GM12864 (cell line): ENCODE data around the gene ANKUB1.

Experiments
- DNase-seq: peaks from one replicate; pipeline ENCODE4 v3.0.0-alpha.2; 2011; ENCODE audit warnings: low read depth
- H3K4me3 ChIP-seq: 2 replicates; pipeline ENCODE4 v1.5.1; 2011; ENCODE audit warnings: mild to moderate bottlenecking, low read depth, low read length, control low read depth
- TF ChIP-seq, protein P1 (sequence below): IDR thresholded peaks from 2 replicates; pipeline ENCODE4 v1.5.1; 2011; ENCODE audit warnings: low read depth, mild to moderate bottlenecking, moderate library complexity, low read length, control low read depth, inconsistent platforms; ENCODE audit errors: missing control alignments

Gene ANKUB1

DNA sequence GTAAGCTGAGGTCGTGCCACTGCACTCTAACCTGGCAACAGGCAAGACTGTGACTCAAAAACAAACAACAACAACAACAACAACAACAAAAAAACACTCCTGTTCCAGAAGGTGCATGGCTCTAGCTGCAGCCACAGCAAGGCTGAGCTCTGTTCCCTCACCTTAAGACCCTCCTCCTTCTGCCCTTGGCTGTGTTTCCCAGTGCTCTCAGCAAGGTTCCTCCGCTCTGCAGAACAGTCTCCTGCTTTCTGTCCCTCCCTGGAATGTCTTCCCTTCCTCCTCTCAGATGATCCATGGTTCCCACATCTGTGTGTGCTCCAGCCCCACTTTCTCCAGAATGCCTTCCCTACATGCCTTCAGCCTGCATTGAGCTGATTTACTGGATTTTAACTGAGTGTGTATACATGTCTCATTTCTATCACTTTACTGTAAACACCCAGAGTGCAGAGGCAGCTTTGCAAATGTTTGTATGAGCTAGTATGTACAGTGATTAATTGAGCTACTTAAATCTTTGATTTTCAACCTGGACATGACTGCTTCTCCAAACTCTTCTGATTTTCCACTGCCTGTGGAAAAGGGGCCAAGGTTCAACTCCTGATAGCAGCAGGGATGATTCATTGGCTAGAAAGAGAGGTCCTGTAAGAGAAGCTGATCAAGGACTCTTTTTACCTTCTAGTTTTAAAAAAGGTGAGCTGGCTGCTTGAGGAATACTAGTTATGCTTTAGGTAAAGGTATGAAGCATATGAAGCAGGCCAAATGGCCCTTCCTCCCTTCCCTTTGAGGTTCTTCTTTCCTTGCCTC, 14.7 kb downstream of the ANKUB1 start:
- no peak overlapping the region for H3K4me3 ChIP-seq
- TF ChIP-seq, protein P1, sequence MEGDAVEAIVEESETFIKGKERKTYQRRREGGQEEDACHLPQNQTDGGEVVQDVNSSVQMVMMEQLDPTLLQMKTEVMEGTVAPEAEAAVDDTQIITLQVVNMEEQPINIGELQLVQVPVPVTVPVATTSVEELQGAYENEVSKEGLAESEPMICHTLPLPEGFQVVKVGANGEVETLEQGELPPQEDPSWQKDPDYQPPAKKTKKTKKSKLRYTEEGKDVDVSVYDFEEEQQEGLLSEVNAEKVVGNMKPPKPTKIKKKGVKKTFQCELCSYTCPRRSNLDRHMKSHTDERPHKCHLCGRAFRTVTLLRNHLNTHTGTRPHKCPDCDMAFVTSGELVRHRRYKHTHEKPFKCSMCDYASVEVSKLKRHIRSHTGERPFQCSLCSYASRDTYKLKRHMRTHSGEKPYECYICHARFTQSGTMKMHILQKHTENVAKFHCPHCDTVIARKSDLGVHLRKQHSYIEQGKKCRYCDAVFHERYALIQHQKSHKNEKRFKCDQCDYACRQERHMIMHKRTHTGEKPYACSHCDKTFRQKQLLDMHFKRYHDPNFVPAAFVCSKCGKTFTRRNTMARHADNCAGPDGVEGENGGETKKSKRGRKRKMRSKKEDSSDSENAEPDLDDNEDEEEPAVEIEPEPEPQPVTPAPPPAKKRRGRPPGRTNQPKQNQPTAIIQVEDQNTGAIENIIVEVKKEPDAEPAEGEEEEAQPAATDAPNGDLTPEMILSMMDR = no peak
- DNase-seq = no peak

DNA sequence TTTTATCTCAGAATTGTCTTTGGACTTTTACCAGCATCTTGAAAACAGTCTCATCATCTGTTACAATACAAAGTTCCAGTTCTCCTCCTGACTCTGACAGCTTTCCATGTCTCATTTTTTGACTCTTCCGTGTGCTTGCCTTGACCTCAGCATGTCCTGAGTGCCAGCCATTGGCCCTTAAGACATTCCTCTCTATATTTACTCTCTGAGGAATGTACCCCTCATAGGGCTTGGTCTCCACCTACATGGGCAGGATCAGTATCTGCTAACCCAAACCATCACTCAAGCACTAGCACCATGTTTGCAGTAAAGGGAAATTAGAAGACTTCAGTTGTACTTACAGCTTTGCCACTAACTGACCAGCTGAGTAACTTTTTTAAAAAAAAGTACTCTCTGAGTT, 16.2 kb downstream of the ANKUB1 start:
- H3K4me3 ChIP-seq = no peak overlapping the region
- no peak for DNase-seq
- TF ChIP-seq, protein P1 = no peak

DNA sequence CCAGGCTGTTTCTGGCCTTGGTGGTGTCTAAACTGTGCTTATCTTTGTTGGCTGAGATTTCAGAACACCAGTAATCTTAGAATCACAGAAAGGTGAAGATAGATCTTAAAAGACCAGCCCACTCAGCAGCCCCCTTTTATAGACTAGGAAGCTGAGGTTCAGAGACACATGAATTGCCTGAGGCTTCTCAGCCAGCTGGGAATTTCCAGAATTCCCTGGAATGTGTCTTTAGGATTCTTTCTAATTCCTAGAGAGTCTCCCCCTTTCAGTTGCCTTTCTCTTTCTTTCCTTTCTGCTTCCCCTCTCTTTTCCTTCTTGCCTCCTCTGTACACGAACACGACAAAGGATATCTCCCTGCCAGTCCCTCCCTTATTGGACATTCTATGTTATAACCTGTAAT, 19.5 kb downstream of the ANKUB1 start:
- TF ChIP-seq, protein P1 = no peak
- no peak for DNase-seq
- no peak overlapping the region for H3K4me3 ChIP-seq

DNA sequence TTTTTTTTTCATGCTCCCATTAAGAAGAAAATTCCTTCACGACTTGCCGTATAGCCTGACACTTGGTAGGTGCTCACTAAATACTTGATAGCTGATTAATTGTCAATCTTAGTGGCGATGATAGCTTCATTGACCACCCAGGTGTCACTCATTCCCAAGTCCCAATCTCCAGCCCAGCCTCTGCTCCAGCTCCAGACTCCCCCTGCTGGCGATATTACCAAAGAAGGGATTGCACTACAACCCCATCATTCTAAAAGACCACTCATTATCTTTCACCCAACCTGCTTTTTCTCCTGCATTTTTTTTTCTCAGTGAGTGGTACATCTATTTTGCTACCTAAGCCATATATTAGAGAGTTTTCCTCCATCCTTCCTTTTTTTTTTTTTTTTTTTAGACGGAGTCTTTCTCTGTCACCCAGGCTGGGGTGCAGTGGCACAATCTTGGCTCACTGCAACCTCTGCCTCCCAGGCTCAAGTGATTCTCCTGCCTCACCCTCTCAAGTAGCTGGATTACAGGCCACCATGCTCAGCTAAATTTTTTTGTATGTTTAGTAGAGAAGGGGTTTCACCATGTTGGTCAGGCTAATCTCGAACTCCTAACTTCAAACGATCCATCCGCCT, 20.6 kb downstream of the ANKUB1 start:
- no peak overlapping the region for H3K4me3 ChIP-seq
- TF ChIP-seq, protein P1 = peak; percentile 86
- no peak for DNase-seq

DNA sequence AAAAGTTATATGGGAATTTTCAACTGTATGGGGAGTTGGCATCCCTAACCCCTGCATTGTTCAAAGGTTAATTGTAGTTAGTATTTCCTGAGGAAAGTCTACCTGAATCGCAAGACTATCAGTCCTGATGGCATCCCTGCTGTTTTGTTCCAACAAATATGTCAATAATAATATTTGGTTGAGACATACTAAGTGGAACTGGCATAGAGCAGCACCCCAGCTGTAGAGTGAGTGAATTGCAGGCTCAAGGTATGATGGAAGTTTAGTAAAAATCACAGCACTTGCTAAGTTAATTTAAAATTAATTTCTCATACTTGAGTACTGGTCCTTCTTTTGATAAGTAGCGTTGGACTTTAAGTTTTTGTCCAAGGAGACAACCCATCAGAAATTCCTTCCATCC, 22.1 kb downstream of the ANKUB1 start:
- TF ChIP-seq, protein P1 = peak; percentile 38
- DNase-seq = no peak
- no peak overlapping the region for H3K4me3 ChIP-seq

DNA sequence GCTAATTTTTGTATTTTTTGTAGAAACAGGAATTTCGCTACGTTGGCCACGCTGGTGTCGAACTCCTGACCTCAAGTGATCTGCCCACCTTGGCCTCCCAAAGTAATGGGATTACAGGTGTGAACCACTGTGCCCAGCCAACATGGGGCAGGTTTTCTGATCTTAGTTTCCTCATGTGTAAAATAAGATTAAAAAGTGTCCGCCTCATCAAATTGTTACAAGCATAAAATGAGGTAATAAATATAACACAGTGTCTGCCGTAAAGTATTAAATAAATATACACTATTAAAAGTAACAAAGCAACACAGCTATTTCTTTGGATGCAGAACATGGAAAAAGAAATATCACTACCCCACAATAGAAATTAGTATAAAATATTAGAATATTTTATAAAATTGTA, 23.6 kb downstream of the ANKUB1 start:
- no peak overlapping the region for H3K4me3 ChIP-seq
- DNase-seq = no peak
- TF ChIP-seq, protein P1 = no peak
